Activated CD4-positive, alpha-beta T cell treated with anti-CD3 and anti-CD28 coated beads, Interleukin-2, amount 50 U/mL, for 16 hours (primary cell): ENCODE results near the gene NDUFB10.
A peak's percentile ranks its signal among the peaks of the same experiment; 100 is the strongest.

Experiments used
- DNase-seq: peaks from one replicate; pipeline ENCODE4 v3.0.0-alpha.2; 2020

The NDUFB10 gene

GRCh38 chr16:2004795-2005517 lies 45.6 kb downstream of the NDUFB10 start:
- no peak for DNase-seq

GRCh38 chr16:2005646-2006045 lies 46.3 kb downstream of the NDUFB10 start:
- DNase-seq = no peak

DNA sequence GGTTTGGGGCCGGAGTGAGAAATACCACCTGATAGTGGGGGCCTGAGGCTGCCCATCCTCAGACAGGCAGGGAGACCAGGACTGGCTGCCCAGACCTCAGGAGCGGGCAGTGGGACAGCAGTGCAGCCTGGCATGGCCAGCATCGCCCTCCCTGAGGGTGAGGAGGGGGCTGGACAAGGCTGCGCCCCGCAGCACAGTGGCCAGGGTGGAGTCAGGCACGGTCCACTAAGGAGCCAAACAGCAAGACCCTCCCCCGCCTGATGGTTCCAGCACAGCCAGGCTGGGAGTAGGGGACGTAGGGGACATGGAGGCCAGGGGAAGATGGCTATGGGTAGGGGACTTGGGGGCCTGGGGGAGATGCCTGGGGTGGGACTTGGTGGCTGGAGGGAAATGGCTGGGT lies 47.0 kb downstream of the NDUFB10 start:
- DNase-seq = no peak

- no peak for DNase-seq
Measured at GRCh38 chr16:2007081-2007836, 47.9 kb downstream of the NDUFB10 start.

GRCh38 chr16:2008009-2008526 lies 48.7 kb downstream of the NDUFB10 start:
- DNase-seq = peak; percentile 55

- DNase-seq = peak; percentile 47
Measured at GRCh38 chr16:2008631-2009163, 49.4 kb downstream of the NDUFB10 start.

DNA sequence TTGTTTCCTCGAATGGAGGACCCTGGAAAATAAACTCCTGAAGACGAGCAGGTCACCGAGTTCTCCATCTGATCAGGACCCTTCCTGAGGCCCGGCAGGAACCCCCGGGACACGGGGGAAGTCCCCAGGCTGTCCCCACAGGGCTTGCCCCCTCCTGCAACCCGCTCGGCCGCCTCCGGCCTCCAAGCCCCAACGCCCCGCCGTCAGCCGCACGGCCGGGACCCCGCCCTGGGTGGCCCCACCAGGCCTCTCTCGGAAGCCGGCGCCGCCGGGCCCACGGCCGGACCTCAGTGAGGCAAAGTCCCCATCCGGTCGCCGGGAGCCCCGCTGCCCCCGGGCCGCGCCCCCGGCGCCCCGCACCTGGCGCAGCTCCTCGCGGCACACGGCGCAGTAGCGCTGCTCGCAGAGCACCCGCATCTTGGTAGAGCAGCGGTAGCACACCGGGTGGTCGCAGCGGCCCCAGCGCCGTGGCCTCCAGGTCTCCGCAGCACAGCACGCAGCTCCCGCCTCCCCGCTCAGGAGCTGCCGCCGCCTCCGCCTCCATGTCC lies 49.9 kb downstream of the NDUFB10 start:
- DNase-seq = no peak

DNA sequence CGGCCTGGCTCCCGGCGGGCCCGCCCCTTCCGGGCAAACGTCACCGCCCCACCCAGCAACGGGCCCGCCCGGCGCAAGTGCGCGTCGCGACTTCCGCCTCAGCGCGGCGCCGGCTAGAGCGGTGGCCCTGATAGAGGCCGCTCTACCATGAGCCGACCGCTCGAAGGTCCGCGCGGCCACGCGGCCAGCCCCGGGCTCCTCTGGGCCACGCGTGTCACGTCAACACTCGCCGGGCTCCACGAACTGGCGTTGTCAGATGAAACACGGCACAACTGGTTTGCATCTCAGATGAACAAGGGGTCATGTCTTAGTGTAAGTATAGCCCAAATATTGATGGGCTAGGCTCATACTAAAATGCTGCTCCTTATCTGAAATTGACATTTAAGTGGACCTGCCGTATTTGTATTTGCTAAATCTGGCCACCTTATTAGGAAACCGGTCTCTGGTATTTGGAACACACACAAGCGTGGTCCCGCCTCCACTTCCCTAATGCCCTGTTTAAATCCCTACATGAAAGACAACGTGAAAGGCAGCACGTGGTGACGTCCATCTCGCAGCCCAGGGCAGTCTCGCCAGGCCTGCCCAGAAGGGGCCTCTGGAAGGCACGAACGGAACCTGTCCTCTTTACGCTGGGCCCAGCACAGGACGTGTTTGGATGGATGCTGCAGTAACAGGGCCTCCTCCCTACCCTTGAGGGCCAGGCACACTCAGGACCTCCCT lies 50.6 kb downstream of the NDUFB10 start, which contains the start of gene ZNF598:
TSS of gene ZNF598 (minus strand) at position 31 of the 720 bp plus-strand sequence.
- peak; percentile 85 for DNase-seq
